Activated T-helper 17 cell treated with anti-CD3 and anti-CD28 coated beads, Interleukin-2, amount 50 U/mL, for 72 hours (primary cell): ENCODE data around the gene COQ9. TPM values are rescaled to one million over a fixed set of nuclear protein-coding genes. Genes with fewer than 3 reads are reported as not detected.
"Not testable (repeated sequence)": the region's sequence is repeated elsewhere in the genome, so short reads cannot be mapped to it uniquely, and the experiment has no call there.

Source experiments
- ATAC-seq: fragments of 150-1000 bp; cut with Tn5 transposase; replicated peaks from 2 replicates; pipeline ENCODE4 v1.10.0; 2021; ENCODE audit warnings: mild to moderate bottlenecking, moderate library complexity
- H3K27ac Mint-ChIP-seq: one replicate; pipeline ENCODE4 v1.8.0; 2022; ENCODE audit warnings: mixed read lengths
- H3K27me3 Mint-ChIP-seq: one replicate; pipeline ENCODE4 v1.8.0; 2022; ENCODE audit warnings: mixed read lengths
- H3K36me3 Mint-ChIP-seq: one replicate; pipeline ENCODE4 v1.8.0; 2022; ENCODE audit warnings: low read depth, mild to moderate bottlenecking, mixed read lengths
- H3K4me1 Mint-ChIP-seq: one replicate; pipeline ENCODE4 v1.8.0; 2022; ENCODE audit warnings: mixed read lengths
- H3K4me3 Mint-ChIP-seq: one replicate; pipeline ENCODE4 v1.8.0; 2022; ENCODE audit warnings: mild to moderate bottlenecking, mixed read lengths
- H3K9me3 Mint-ChIP-seq: one replicate; pipeline ENCODE4 v1.8.0; 2022; ENCODE audit warnings: mixed read lengths
- total RNA-seq, 2 donors: library from RNA; stranded (reverse); gene quantifications; one replicate each; pipeline ENCODE4 v1.2.3, GENCODE V29; 2022

Gene COQ9
- total RNA-seq, 2 donors from 2014 or later, result 28.2 to 36.4 TPM

DNA sequence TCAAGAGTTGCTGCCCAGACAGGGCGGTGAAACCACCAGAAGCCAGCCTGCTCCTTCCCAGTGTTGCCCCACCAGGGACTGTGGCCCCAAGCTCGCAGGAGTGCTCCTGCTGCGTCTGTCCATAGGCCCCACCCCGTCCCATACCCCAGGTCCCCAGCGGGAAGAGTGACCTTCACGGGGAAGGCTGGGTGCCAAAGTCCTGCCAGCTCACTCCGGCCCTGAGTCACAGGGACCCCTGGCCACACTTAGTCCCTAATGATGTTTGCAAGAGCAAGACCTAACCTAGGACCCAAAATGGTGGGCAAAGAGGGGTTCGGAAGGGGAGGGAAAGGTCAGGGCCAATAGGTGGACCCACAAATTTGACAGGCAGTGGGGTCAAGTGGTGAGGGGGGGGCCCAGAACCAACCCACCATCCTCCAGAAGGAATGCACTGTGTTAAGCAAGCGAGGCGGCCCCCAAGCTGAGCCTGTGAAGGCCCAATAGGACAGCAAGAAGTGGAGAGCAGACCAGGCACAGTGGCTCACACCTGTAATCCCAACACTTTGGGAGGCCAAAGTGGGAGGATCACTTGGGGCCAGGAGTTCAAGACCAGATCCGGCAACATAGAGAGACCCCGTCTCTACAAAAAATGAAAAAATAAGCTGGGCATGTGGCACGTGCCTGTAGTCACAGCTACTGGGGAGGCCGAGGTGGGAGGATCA lies 35.7 kb downstream of the COQ9 start:
- H3K36me3 Mint-ChIP-seq, result no peaks in the 10 kb centered on the region

GRCh38 chr16:57483725-57484514 lies 36.6 kb downstream of the COQ9 start:
- Mint-ChIP-seq H3K9me3 (no peaks in the 10 kb centered on the region), H3K4me1 (peaks cover 6% of the 10 kb centered on the region), H3K36me3 (no peaks in the 10 kb centered on the region), H3K4me3 (no peak overlapping the region), H3K27ac (no peak overlapping the region), H3K27me3 (no peaks in the 10 kb centered on the region)
- no peak for ATAC-seq

More for the DNA sequence above, 35.7 kb downstream of the COQ9 start:
- Mint-ChIP-seq H3K4me3 (no peak overlapping the region), H3K4me1 (peaks cover 6% of the 10 kb centered on the region), H3K9me3 (no peaks in the 10 kb centered on the region), H3K27me3 (no peaks in the 10 kb centered on the region), H3K27ac (no peak overlapping the region)
- ATAC-seq, result no peak

GRCh38 chr16:57484515-57485005 lies 37.3 kb downstream of the COQ9 start:
- Mint-ChIP-seq H3K9me3 (no peaks in the 10 kb centered on the region), H3K27me3 (no peaks in the 10 kb centered on the region), H3K4me1 (peaks cover 6% of the 10 kb centered on the region), H3K27ac (no peak overlapping the region), H3K4me3 (peak overlapping the region; percentile 89), H3K36me3 (no peaks in the 10 kb centered on the region)
- no peak for ATAC-seq

GRCh38 chr16:57485091-57485915 lies 38.0 kb downstream of the COQ9 start:
- Mint-ChIP-seq H3K36me3 (no peaks in the 10 kb centered on the region), H3K4me3 (peak overlapping the region; percentile 89), H3K27ac (peak overlapping the region; percentile 88), H3K9me3 (no peaks in the 10 kb centered on the region), H3K27me3 (no peaks in the 10 kb centered on the region), H3K4me1 (peaks cover 6% of the 10 kb centered on the region)
- no peak for ATAC-seq

DNA sequence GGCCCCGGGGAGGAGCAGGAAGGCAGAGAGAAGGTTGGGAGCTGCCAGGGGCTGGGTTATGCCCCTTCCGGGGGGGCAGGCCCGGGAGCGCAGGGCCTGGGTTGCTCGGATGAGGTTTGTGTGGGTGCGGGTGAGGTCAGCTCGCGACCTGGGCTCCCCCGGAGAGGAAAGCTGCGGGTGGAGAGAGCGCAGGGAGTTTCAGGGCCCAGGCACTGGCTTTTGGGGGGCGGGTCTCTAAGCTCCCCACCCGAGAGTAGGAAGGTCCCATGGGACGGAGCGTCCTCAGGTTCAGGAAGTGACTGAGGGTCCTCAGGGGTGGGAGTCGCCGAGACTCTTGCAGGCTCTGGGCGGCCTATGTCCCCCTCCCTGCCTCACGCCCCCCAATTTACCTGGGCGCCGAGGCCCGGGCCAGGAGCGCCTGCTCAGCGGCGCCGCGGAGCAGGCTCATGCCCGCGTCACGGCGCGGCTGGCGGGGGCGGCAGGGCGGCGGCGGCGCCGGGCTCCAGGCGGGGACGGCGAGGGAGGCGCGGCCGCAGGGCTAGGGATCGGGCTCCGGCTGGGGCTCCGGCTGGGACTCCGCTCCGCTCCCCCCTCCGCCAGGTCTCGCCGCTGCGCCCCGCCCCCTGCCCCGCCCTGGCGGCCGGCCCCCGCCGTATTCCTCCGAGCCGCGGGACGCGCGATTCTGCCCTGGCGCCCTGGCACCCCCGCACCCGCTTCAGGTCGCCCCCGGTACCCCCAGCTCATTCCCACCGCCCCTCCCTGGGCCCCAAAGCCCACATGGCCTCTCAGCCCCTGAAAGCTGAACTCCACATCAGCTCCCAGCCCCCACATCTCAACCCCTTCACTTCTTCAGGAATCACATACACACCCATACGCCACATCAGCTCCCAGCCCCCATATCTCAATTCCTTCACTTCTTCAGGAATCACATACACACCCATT lies 38.9 kb downstream of the COQ9 start, which contains the start of gene DOK4:
DOK4 (minus strand) TSS at position 578 of the 942 bp plus-strand sequence. CDS start 6,986 bp downstream, outside the sequence.
- Mint-ChIP-seq H3K4me1 (peaks cover 6% of the 10 kb centered on the region), H3K36me3 (no peaks in the 10 kb centered on the region), H3K9me3 (no peaks in the 10 kb centered on the region), H3K27me3 (no peaks in the 10 kb centered on the region), H3K4me3 (peak within 1 kb of the TSS; percentile 89), H3K27ac (peak within 1 kb of the TSS; percentile 88)
- ATAC-seq, result peak; percentile 96

DNA sequence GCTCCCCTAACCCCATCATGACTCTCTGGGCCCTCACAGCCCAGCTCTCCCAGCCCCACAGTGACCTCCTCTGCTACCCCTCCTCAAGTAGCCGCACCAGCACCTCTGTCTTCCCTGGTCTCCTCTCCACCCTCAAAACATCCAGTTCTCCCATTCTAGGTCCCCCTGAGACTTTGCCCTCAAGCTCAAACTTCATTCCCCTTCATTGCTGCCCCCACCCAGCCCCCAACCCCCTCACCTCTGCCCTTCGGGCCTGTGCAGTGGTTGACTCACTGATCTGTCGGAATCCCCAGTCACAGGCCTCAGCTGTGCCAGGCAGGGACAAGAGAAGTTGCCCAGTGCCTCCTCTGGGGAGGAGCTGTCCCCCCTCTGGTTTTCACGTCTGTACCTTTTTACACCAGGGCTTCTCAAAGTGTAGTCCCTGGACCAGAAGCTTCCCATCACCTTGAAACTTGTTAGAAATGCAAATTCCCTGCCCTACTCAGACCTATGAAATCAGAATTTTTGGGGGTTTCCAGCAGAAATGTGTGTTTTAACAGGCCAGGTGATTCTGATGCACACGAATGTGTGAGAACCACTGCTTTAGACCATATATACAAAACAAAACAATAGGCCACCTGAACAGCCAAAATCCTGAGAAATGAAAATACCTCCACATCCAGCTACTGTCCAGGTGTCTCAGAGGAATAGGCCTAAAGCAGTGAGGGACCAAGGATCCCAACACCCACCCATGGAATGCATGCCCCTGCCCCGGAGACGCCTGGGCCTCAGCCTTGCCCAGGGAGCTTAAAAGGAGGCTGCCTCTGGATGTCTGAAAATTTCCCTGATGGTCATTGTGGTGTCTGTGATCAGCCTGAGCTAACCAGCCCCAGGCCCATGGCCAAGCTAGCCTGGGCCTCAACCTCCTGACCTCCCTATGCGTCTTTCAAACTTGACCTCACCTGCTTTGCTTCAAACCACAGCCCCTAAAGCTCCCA lies 39.9 kb downstream of the COQ9 start:
- no peaks in the 10 kb centered on the region for H3K9me3 Mint-ChIP-seq
- H3K27ac Mint-ChIP-seq, result peak overlapping the region; percentile 74
- peaks cover 6% of the 10 kb centered on the region for H3K4me1 Mint-ChIP-seq
- H3K4me3 Mint-ChIP-seq, result peak overlapping the region; percentile 89
- H3K27me3 Mint-ChIP-seq, result no peaks in the 10 kb centered on the region
- ATAC-seq, result no peak
- no peaks in the 10 kb centered on the region for H3K36me3 Mint-ChIP-seq

GRCh38 chr16:57489229-57489628 lies 42.0 kb downstream of the COQ9 start:
- Mint-ChIP-seq H3K36me3 (no peaks in the 10 kb centered on the region), H3K27me3 (peaks cover 3% of the 10 kb centered on the region), H3K27ac (no peak overlapping the region), H3K4me1 (peaks cover 6% of the 10 kb centered on the region), H3K9me3 (no peaks in the 10 kb centered on the region), H3K4me3 (no peak overlapping the region)
- ATAC-seq, result no peak

DNA sequence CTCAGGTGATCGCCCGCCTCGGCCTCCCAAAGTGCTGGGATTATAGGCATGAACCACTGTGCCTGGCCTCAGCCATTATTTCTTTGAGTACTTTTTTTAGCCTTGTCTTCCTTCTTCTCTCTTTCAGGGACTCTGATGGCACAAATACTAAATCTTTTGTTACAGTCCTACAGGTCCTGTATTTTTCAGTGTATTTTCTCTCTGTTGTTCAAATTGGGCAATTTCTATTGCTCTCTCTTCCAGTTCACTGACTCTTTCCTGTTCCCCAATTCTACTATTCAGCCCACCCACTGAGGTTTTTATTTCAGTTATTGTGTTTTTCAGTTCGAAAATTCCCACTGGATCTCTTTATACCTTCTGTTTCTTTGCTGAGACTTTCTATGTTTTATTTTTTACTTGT lies 46.5 kb downstream of the COQ9 start:
- H3K9me3 Mint-ChIP-seq, result no peaks in the 10 kb centered on the region
- H3K27me3 Mint-ChIP-seq, result peaks cover 7% of the 10 kb centered on the region
- no peaks in the 10 kb centered on the region for H3K4me1 Mint-ChIP-seq
- H3K4me3 Mint-ChIP-seq, result no peak overlapping the region
- H3K27ac Mint-ChIP-seq, result no peak overlapping the region
- H3K36me3 Mint-ChIP-seq, result no peaks in the 10 kb centered on the region
- no peak for ATAC-seq

DNA sequence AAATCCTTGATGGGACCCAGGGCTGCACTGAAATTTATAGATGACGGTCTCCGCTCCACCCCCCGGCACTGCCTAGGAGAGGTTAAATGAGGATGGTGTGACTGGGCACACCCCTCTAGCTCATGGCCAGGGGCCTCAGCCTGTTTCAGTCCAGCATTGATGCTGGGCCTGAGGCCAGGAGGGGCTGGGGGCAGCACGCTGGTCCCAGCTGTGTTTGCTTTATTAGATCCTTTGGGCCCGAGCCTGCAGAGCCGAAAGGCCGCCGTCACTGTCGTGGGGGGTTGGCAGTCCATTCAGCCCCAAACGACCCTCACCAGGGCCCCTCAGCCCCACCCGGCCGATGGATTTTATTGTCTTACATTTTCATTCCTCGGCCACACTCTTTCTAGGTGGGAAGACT lies 49.8 kb downstream of the COQ9 start:
- Mint-ChIP-seq H3K4me3 (no peak overlapping the region), H3K27ac (no peak overlapping the region), H3K36me3 (no peaks in the 10 kb centered on the region), H3K9me3 (no peaks in the 10 kb centered on the region), H3K4me1 (no peaks in the 10 kb centered on the region), H3K27me3 (peaks cover 7% of the 10 kb centered on the region)
- no peak for ATAC-seq

- ATAC-seq, result no peak
- peaks cover 7% of the 10 kb centered on the region for H3K27me3 Mint-ChIP-seq
- H3K4me1 Mint-ChIP-seq, result no peaks in the 10 kb centered on the region
- H3K36me3 Mint-ChIP-seq, result no peaks in the 10 kb centered on the region
- no peak overlapping the region for H3K27ac Mint-ChIP-seq
- no peaks in the 10 kb centered on the region for H3K9me3 Mint-ChIP-seq
- no peak overlapping the region for H3K4me3 Mint-ChIP-seq
Observed at GRCh38 chr16:57498031-57498430, 50.8 kb downstream of the COQ9 start.

DNA sequence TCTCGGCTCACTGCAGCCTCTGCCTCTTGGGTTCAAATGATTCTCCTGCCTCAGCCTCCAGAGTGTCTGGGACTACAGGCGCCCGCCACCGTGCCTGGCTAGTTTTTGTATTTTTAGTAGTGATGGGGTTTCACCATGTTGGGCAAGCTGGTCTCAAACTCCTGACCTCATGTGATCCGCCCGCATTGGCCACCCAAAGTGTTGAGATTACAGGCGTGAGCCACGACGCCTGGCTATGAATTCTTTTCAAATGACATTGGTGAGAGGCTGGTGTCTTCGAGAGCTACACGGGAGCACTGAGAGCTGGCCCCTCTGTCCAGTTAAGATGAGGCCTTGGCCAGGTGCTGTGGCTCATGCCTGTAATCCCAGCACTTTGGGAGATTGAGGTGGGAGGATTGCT lies 52.7 kb downstream of the COQ9 start:
- not testable (repeated sequence) for H3K36me3 Mint-ChIP-seq, H3K27me3 Mint-ChIP-seq, H3K27ac Mint-ChIP-seq, ATAC-seq, H3K4me3 Mint-ChIP-seq, H3K9me3 Mint-ChIP-seq, H3K4me1 Mint-ChIP-seq

DNA sequence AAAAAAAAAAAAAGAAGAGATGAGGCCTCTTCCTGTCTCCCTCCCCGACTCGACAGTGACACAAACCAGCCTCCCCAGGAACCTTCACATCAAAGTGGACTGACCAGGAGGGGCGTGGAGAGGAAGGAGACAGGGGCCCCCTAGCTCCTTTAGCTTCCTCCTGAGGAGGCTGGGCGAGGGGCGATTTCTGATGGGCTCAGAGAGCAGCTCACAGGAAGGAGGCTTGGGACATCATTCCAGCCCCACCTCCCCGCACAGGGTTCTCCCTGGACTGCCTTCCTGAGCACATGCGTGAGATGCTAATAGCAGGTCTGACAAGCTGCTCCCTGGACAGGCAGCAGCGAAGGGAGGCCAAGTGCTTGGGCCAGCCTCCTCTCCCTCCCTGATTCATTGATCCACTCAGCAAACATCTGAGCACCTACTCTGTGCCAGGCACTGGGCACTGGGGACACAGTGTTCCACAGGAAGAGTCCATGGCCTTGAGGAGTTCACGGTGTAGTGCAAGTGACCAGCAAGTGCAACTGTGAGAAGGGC lies 53.4 kb downstream of the COQ9 start:
- no peak overlapping the region for H3K27ac Mint-ChIP-seq
- no peaks in the 10 kb centered on the region for H3K27me3 Mint-ChIP-seq
- no peak overlapping the region for H3K4me3 Mint-ChIP-seq
- no peaks in the 10 kb centered on the region for H3K4me1 Mint-ChIP-seq
- no peaks in the 10 kb centered on the region for H3K36me3 Mint-ChIP-seq
- no peaks in the 10 kb centered on the region for H3K9me3 Mint-ChIP-seq
- peak; percentile 44 for ATAC-seq
